Inflammatory macrophage treated with lipopolysaccharide for 4 hours (primary cell): ENCODE results near the gene ERP27.

Experiments
- DNase-seq: peaks from one replicate; pipeline ENCODE4 v3.0.0-alpha.2; 2020

Gene ERP27

DNA sequence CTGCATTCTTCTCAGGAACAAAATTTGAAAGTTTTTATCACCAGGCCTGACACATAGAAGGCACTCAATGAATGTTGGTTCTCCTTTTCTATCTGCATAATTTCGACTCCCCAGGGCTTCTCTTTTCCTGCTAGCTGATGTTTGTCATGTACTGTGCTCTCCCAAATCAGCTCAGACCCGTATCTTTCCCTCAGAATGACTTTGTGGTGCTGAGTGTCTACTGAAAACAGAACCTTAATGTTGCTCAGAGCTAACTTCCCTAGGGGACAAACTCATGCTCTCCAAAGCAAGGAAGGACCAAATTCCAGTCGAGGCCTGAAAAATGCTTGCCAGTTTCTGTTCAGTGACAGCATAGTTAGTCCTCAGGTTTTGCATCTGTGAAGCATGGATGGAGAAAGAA lies 21.1 kb upstream of the ERP27 start:
- peak; percentile 46 for DNase-seq

DNA sequence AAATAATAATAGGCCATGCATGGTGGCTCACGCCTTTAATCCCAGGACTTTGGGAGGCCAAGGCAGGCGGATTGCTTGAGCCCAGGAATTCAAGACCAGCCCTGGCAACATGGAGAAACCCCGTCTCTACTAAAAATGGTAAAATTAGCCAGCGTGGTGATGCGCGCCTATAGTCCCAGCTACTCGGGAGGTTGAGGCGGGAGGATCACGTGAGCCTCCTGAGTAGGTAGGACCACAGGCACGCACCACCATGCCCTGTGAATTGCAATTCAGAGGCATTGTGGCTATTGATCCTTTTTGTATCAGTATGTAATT lies 20.7 kb upstream of the ERP27 start:
- no peak for DNase-seq

DNA sequence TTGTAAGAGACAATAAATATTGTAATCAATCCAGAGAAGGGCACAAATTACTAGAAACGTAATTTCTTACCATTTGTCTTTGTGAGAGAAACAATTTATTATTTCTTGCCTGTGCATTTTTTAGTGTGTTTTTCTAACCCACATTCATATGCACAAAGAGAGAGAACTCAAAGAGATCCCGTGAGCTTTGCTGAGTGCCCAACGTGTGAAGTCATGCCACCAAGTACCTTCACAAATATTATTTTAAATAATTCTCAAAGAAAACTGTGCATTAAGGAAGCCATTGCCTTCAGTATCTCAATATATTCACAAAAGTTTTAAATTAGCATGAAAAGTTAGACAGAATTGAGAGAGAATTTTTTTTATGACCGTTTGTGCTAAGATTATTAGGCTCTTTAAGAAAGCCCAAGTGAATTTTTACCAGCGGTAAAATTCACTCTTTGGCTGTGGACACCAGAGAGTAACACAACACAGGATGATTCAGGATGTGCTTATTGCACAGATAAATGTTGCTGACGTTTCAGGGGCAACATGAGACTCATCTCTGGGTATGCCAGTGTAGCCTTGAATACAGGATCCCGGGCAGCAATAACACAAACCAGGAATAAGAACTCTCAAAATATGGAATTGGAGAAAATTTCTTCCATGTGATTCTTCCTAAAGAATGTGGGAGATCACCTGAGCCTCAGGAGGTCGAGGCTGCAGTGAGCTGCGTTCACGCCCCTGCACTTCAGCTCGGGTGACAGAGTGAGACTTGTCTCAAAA lies 20.2 kb upstream of the ERP27 start:
- DNase-seq = peak; percentile 50

DNA sequence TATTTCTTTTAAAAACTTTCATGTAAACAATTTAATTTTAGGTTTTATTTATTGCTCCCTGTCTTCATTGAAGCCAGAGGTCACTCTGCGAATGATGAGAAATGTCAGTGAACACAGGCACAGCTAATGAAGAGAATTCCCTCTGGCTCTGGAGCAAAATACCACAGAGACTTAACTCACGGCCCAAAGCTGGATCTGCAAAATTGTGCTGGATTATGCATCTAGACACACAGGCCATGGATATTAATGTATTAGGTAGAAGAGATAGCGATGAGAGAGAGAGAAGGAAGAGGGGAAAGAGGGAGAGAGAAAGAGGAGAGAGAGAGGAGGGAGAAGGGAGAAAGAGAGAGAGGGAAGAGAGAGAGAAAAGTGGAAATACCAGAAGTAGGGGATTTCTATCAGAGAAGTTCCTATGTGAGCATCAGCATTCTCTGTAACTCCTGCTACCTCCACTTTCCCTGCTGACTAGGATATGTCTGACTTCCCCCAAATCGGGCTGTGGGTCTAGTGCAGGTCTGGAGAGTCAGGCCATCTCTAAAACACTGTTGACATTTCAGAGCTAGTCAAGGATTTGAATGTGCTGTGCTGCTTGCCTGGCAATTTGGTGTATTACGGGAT lies 19.3 kb upstream of the ERP27 start:
- peak; percentile 61 for DNase-seq

DNA sequence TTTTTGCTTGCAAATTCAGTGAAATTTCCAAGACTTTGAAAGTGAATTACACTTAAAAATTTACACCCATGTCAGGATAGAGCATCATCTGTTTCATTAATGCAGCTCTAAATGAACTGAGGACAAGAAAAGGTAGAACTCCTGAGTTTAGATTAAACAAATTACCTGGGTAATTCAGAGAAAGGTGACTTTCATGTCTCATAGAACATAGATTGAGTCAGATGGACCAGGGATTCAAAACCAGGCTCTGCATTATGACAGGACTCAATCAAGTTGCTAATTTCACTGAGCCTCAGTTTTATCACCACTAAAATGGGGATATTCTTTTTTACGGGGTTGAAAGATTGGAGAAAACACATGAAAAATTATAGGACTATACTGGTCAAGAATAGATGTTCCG lies 18.6 kb upstream of the ERP27 start:
- no peak for DNase-seq

DNA sequence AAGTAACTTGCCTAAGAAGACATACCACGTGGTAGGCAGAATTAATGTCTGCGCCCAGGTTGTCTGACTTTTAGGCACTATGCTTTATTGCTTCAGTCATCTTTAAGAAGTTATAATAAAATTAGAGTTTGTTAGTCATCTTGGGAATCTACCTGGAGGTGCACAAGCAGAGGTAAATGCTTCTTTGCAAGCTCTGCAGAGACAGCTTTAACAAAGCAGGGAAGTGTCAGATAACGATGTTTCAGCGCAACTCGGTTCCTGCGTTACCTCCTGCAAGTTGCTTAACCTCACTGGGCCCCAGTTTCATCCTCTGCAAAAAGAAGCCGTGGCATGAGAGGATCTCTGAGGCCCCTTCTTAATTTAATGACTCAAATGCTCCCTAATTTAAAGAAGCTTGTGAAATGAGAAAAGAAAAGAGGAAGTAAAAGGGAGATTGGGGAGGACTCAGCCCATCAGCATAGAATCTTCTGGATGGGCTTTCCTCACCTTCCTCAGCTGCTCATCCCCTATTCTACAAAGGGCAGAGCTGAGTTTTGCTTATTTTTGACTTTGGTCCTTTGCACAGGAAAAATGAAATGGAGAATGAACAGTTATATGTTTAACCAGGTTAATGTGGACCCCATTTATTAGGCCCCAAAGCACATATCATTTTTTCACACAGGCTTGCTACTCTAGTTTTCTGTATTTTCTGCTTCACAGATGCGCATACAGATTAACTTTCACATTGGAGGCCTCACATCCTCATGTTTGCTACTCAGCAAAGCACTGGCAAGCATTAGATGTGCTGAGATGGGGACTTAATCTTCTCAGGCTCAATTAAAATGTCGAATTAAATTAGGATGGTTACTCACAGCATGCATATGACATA lies 17.9 kb upstream of the ERP27 start:
- DNase-seq = peak; percentile 74

DNA sequence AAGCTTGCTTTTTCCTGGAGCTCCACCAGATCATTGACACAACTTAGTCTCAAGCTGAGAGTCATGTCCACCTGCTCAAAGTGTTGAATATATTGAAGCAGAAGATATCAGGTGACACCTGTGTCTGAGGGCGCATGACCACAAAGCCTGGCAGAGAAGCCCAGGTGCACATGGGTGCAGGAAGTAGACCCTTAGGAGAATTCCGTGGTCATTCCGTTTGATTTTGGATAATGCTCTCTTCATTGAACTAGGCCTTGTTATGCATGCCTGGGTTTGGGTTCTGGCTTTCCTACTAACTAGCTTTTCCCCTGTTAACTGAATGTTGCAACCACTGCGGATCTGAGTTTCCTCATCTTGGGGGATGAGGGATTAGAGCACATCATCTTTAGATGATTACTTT lies 15.9 kb upstream of the ERP27 start:
- peak; percentile 43 for DNase-seq

DNA sequence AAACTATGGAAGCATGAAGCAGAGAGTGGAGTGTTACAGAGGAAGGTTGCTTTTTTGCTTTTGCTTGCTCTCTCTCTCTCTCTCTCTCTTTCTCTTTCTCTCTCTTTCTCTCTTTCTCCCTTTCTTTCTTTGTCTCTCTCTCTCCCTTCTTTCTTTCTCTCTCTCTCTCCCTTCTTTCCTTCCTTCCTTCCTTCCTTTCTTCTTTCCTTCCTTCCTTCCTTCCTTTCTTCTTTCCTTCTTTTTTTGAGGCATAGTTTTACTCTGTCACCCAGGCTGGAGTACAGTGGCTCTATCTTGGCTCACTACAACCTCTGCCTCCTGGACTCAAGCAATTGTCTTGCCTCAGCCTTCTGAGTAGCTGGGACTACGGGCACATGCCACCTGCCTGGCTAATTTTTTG lies 15.4 kb upstream of the ERP27 start:
- no peak for DNase-seq

DNA sequence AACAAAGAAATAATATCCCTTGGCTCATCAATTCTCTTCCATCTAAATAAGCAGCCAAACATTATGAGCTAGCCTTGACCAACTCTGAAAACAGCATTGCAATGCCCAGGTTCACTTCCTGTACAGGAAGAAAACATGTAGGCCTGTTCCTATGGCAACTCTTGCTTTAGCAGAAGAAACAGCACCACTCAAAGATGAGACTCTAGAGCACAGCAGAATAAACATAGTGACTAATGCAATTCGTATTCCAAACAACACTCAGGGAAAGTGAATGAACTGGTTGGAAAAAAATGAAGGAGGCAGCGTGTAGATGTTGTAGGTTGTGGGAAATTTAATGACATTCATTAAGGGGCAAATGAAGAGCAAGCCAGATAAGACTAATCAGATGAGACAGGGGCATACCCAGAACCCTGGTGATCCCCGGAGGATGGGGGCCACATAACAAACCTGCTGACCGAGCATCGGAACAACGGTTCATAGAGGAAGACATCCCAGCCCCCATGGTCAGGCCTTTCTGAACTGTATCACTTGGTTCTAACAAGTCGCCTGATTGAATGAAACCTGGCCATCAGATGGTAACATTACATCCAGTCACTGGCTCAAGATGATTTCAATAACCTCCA lies 14.1 kb upstream of the ERP27 start:
- DNase-seq = peak; percentile 88

DNA sequence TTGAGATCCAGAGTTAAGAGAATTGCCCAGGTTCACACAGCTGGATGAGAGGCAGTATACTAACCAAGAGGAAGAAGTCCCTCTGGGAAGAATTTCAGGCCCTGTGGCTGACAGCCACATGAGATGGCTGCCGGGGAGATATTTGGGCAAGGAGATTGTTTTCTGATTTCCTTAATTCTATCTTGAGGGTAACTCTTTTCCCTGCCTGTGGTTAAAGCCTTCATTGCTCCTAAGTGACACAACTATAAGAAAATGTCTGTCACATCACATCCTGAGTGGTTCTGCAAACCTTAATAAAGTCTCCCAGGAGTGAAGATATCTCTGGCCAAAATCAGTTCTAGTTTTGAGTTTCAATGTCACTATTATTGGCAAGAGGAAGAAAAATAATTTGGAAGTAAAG lies 13.5 kb upstream of the ERP27 start:
- DNase-seq = no peak

DNA sequence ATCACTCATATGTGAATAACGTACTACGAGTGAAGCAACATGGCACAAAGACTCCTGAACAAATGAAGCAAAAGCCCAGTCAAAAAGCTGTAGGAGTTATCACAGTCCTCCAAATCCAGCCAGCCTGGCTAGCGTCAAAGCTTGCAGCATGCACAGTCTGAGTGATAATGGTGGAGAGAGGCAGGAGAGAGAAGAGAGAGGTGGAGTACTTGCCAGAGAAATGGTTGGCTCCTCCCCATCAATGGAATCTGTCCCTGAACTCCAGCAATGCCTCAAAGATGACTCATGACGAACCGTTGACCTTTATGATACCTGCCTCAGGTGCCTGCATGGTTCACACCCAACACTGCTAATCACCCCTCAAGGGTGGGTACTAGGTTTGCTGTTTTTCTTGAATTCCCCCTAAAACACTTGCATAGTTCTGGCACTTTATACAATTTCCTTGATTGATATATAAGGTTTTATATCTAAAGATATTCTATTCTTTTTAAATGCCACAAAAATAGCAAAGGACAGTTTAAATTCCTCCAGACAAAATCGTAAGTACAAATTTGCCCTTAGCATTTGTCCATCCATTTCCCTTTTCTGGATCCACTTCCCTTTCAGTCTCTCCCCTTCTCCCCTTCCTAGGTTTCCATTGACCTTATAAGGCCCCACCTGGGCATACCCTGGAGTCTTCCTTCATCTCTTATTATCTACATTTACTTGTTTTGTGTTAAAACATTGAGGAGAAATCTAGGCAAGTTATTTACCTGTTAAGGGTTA lies 12.8 kb upstream of the ERP27 start:
- no peak for DNase-seq

DNA sequence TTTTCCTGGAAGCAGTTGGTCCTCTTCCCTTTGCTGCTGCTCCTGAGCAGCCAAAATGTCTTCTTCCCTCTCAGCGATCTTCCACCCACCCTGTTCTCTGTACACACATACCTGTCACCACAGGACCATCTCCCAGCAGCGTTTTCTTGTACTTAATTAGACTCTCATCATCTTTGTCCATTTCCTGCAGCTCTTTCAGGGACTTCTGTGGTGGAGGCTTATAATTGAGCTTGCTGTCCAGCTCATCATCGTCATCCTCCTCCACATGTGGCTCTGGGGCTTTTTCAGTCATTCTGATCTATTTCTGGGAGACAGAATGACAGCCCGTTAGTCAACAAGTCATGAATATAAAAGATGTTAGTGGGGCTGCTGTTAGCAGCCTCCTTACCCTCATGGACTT lies 12.1 kb upstream of the ERP27 start:
- DNase-seq = no peak

DNA sequence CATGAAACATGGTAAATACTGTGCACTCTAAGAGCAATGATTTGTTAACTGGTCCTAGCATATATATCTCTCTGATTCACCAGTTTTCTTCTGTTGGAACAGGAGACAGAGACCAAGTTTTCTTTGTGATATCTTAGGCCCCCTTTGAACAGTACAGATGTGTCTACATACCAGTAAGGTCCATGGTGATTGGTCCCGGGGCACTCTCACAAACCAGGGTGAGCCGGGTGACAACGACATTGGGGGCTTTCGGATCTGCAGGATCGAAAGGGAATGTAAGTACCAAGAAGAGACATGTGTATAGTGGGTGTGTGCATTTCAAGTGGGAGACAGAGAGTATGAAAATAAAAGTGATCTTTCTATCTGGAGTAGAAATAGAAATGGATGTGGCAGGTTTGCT lies 11.3 kb upstream of the ERP27 start:
- no peak for DNase-seq

DNA sequence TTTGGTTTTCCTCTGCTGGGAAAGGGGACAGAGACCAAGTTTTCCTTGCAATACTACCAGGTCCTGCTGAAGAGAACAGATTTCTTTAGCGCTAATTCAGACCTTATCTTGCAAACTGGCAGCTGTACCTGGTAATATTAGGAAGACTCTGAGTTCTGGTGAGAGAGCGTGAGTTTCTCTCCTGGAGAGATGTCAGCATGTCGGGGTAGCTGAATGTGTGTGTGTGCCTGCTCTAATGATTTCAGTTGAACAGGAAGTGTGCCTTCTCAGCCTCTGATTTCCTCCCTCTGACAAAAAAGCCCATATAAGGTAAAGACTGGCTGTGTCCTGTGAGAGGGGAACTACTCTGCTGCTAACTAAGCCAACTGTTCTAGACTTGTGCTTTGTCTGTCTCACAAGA lies 10.3 kb upstream of the ERP27 start:
- peak; percentile 88 for DNase-seq

DNA sequence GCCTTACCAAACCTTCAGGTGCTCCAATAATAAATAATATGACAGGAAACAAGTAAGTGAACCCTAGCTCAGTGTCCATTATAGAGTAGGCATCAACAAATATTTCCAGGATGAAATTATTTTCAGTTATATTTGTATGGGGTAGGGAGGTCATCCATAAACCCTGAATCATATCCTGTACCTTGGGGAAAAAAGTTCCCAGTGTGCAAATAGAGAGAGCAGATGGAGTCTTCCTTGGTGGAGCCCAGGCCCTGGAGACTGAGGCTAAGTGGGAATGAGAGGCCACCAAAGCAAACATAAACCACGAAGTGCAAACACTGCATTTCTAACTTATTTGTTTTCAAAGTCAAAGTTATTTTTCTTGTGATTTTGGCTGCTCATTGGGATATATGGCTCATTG lies 8.5 kb upstream of the ERP27 start:
- no peak for DNase-seq

DNA sequence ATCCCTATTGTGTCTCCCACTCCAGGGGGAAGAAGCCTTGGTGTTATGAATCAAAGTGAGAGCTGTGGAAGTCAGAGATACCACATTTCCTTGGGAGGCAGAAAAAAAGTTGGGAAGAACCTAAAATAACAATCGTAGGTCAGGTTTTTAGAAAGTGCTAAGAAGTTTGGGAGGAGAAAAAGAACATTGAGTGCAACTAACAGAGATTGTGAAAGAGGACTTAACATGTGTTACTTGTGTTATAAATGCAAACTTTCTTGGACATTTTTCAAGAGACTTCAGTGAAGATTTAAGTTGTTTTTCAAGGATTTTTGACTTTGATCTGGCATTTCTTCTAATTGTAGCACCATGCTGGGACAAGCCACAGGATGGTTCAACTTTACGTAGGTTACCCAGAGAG lies 7.8 kb upstream of the ERP27 start:
- no peak for DNase-seq

DNA sequence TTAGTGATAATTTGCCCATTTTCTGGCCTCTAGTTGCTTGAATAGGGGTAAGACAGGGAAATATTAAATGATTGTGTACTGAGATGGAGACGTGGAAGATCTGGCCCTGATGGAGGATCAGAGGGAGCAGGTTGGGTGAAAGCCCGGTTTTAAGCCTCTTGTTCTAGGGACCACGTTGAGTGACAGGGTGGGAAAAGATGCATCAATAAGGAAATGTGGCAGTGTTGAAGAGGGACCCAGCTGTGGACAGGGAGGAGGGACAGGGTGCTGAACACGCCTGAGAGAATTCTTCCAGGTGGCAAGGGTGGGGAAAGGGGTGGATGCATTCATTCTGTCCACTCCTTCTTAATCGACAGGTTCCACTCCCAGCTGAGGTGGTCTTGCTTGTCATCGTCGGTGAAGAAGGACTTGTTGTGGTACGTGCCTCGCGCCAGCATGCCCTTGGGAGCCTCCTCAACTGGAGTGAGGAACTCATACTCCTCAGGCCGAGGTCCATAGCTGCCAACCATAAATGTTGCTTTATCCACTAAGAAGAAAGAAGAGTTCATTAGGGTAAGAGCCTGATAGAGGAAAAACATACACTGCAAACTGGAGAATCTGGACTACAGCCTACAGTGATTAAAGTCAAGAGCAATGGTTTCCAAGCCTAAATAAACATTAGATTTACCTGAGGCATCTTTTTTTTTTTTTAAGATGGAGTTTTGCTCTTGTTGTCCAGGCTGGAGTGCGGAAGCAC lies 4.0 kb upstream of the ERP27 start:
- DNase-seq = no peak

DNA sequence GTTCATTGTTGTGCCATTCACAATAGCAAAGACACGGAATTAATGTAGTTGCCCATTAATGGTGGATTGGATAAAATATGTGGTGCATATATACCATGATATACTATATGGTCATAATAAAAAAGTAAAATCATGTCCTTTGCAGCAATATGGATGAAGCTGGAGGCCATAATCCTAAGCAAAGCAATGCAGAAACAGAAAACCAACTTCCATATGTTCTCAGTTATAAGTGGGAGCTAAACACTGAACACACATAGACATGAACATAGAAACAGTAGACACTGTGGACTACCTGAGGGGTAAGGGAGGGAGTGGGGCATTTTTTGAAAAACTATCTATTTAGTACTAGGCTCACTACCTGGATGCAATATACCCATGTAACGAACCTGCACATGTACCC lies 3.0 kb upstream of the ERP27 start:
- no peak for DNase-seq

DNA sequence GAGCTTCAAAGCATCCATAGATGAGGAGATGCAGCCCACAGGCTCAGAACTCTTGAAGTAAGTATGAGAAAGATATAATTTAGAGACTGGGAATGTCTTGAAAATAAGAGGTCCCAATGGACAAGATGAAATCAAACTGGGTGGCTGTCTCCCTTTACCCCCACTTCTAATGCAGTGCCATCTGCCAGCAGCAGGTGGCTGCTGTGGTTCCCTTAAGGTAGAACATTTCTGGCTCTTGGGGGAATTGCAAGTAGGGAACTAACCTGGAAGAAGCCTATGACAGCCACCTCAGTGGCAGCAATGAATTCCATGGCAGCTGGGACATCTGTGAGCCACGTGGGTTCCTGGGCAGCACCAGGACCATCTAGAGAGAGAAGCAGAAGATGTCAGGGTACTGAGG lies 648 bp downstream of the ERP27 start:
- DNase-seq = no peak

DNA sequence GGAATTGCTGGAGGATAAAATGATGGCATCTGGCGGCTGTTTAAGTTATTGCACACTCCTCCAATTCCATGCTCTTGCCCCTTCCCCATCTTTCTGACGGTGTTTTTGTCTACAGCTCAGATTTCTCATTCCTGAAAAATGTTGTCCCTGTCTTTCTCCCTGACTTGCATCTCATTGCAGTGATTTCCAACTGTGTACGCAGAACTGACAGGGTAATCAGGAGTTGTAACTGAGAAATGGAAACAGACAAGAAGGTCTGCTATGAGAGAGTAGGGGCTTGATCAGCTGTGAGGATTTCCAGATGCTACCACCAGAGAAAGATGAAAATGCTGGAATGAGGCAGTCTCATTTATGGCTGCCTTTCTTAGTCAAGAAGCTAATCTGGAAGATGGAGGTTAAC lies 1.3 kb downstream of the ERP27 start:
- no peak for DNase-seq

DNA sequence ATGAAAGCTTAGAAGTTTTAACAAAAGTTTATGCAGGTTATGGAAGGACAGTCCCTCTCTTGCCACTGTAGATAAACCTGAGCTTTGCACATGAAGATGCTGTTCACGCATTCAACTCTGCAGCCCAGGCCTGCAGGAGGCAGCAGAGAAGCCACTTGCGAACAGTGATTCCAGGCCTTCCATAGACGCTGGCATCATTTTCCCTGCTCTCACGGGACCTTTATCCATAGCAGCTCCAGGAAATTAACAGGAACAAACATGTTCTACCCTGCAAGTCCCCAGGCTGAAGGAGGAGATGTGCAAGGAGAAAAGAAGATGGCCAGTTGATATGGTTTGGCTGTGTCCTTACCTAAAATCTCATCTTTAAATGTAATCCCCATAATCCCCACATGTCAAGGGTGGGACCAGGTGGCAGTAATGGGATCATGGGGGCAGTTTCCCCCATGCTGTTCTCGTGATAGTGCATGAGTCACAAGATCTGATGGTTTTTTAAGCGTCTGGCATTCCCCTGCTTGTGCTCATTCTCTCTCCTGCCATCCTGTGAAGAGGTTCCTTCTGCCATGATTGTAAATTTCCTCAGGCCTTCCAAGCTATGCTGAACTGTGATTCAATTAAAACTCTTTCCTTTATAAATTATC lies 2.0 kb downstream of the ERP27 start:
- DNase-seq = peak; percentile 22

DNA sequence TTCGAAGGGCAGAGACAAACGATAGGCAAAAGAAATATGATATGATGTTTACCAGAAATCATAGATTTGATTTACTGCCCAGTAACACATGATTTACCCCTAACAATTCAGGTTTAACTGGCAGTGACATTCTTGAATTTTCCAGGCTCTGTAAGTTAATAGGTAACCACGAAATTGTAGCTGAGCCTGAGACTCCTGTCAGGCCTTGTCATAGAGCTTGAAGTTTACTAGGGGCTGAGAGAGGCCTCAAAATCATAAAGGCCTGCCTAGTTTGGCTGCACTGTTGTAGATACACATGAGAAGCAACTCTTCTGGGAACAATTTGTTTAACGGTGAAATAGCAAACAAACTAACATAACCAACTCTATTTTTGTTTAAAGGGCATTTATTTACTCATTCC lies 3.3 kb downstream of the ERP27 start:
- no peak for DNase-seq
